ENCODE data around the gene TLE1.
A peak's percentile ranks its signal among the peaks of the same experiment; 100 is the strongest.
"Not testable (repeated sequence)": the region's sequence is repeated elsewhere in the genome, so short reads cannot be mapped to it uniquely, and the experiment has no call there.

The TLE1 gene

DNA sequence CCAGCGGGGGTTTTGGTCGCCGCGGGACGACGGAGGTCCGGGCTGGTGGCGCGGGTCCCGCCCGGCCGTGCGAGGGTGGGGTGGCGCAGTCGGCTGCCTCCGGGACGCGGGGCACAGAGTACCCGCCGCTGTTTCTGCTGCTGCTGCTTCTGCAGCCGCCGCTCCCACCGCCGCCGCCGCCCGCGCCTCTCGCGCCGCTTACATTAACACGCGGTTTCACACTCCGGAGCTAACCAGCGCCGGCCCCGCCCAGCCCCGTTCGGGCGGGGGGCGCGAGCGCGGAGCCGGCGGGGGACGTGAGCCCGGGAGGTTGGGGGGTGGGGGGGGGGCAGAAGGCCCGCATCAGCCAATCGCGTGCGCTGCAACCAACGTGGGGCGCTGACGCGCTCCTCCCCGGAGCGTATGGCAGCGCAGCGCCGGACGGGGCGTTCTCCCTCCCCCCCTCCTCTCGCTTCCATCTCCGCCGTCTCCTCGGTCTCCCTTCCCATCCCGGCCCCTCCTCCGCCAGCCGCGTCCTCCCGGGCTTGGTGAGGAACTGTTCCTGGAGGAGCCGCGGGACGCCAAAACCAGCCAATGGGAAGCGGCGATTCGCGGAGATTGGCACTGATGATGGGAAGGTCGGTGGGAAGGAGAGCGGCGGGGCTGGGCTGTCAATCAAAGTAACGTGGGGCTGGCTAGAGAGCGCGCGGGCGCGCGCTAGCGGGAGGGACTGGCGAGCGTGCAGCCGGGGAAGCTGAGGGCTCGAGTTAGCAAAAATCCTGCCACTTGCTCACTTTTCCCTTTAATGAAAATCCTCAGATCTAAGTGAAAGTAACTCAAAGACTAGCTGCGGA is at the start of gene TLE1:
TLE1 (minus strand) TSS at position 205 of the 833 bp plus-strand sequence. CDS start 1,307 bp downstream, outside the sequence.
- DNase-seq = peak; percentile 91

DNA sequence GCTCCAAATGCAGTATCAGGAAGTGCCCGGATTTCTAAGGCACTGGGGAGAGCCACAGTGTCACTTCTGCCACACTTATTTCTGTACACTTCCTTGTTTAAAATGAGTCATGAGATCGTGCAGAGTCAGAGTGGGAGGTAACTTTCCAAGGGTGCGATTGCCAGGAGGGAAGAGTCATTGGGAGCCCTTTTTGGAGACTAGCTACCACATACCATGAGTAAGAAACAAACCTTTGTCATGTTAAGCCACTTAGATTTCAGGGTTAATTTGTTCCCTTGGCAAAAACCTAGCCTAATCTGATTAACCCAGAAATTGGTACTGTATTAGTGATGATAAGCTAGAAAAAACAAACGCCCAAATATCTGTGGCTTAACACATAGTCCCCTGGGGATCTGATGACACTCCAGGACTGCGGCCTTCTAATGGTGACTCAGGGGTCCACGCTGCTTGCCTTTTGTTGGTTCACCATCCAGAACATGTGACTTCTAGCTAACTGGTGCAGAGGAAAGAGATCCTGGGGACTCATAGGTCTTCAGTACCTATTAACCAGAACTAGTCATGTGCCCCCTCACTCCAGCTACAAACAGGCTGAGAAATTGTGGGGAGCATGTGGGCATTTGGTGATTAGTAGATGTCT is 48.6 kb upstream of the TLE1 start:
- DNase-seq = no peak

DNA sequence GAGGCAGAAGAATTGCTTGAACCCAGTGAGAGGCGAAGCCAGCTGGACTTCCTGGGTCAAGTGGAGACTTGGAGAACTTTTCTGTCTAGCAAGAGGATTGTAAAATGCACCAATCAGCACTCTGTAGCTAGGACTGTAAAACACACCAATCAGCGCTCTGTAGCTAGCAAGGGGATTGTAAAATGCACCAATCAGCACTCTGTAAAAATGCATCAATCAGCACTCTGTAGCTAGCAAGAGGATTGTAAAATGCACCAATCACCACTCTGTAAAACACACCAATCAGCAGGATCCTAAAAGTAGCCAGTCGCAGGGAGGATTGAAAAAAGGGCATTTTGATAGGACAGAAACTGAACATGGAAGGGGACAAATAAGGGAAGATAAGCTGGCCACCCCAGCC is 41.2 kb upstream of the TLE1 start:
- not testable (repeated sequence) for DNase-seq

DNA sequence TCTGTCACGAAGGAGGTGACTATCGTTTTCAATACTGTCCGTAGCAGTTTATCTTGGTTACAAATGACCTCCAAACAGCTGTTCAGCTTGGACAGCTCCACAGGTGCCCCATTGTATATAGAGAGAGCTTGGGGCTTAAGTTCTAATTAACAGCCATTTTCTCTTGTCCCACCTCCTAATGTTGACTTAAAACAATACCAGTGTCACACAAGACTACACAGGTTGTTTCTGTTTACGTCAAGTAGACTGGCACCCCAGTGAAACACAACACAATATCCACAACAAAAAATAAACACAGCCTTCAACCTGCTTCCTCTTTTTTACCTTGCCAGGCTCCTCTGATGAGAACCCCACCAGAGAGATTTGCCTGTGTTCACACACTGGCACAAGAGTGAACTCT is 39.8 kb upstream of the TLE1 start:
- peak; percentile 20 for DNase-seq

DNA sequence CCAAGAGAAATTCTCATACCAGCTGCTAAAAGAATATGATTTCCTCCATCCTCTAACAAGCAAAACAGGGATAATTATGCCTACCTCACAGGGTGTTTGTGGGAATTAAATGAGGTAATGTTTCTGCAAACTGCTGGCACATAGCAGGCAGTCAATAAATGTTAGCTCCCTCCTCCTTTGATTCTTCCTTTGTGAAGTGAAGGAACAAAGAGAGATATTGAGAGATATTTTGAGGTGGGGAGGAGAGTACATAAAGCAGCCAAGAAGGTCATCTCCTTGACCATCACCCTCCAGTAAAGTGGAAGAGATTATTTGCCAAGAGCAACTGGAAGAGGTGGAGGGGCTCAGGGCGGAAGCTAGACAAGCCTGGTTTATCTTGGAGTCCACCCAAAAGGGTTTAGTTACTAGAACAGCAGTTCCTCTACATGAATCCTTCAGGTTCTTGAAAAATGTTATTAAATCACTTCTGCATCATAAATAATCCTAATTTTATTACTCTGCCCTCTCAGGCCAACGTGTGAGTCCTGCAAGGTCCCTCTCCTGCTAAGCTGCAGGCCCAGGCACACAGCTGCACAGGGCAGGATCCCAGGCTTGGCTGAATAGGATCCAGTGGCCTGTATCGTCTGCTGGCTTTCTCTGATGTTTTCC is 35.0 kb upstream of the TLE1 start:
- DNase-seq = no peak

DNA sequence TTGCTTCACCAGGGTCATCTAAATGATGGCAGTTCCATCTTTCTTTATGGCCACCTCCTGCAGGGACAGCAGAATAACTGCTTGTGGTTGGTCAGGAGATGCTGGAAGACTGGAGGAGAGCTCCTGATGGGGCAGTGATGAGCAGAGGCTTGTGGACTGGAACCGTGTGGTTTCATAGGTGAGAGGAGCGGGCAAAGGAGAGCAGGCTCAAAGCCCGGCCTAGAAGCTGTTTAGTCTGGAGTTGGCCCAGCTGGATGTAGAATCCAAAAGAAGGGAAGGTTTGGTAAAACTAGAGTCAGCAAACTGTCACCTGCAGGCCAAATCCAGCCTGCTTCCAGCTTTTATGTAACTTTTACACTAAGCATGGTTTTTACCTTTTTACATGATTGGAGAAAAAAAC is 32.9 kb upstream of the TLE1 start:
- DNase-seq = no peak

DNA sequence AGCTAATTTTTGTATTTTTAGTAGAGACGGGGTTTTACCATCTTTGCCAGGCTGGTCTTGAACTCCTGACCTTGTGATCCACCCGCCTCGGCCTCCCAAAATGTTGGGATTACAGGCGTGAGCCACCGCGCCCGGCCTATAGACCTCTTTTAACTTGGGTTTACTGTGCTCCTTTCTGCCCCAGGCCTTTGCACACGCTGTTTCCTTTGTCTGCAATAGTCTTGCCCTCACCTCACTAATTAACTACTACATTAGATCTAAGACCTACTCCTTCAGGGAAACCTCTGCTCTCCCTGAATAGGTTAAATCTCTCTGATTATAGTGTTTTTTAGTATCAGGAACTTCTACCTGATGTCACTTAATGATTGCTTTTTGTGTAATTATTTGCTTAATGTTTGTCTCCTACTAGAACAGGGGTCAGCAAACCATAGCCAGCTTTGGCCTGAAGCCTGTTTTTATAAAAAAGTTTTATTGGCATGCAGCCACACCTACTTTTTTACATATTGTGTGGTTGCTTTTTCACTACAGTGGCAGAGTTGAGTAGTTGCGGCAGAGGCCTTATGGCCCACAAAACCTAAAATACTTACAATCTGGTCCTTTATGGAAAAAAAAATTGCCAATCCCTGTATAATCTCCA is 31.2 kb upstream of the TLE1 start:
- DNase-seq = no peak

DNA sequence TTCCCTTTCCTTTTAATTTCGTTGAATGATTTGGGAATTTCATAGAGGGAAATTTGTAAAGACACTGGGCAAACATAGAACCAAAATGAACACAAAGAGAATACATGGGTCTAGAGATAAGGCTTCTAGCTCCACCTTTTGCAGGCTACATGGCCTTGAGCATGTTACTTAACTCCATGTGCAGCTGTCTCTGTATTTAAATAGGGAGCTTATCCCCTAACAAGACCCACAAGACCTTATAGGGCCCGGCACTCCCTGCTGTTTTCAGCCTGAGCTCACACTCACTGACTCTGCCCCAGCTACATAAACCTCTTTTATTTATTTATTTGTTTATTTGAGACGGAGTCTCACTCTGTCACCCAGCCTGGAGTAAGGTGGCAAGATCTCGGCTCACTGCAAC is 30.6 kb upstream of the TLE1 start:
- DNase-seq = no peak

DNA sequence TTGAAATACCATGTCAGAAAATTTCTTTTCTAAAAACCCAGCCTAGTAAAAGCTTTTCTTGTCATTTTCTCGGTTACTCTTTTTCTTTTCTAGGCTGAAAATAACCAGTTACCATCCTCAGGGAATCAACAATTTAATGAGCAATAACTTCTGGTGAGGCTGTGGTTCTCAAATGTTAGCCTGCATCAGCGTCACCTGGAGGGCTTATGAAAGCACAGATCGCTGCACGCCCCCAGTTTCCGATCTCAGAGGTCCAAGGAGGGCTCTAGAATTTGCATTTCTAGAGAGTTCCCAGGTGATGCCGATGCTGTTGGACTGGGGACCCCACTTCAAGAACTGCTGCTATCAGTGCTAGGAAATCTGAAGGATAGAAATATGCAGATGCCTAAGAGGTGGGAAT is 28.9 kb upstream of the TLE1 start:
- DNase-seq = no peak

DNA sequence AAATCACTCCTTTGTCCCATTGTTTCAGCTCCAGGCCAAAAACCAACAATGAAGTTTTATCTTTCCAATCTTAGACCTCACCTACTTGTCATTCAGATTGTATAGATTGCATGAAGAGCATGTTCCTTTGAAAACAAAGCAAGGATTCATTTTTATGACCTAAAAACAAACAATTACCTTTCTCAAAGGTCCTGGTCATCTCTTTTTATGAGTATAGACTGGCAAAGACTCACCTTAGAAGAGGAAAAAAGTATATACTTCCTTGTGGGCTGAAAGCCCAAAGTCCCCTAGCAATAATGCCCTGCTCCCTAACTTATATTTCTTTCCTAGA is 28.4 kb upstream of the TLE1 start:
- DNase-seq = no peak

DNA sequence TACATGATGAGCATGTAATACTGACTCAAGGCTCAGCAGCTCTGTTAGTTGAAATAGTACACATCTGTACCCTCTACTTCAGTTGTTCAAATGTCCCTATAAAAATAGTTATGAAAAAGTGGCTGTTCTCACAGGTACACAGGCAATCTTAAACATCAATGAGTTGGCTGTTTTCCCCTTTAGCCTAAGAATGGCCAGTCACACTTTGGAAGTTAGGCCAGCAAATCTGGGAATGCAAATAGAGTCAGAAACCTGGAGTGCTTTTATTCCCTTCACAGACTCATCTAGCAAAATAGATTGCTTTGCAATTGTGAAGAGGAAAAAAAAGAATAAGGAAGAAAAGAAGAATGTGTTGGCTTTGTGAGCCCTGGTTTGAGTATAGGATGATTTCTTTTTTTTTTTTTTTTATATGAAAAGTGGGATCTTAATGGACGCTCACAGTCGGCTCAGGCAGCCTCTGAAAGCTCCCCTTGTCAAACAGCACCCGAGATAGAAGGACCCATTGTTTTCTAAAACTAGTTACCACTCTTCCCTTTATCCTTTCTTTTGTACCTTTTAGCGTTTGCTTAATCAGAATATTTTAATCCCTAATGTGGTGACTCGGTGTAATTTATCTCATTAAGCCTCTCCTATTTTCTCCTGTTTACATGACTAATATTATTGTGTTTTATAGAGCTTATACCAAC is 27.9 kb upstream of the TLE1 start:
- no peak for DNase-seq

DNA sequence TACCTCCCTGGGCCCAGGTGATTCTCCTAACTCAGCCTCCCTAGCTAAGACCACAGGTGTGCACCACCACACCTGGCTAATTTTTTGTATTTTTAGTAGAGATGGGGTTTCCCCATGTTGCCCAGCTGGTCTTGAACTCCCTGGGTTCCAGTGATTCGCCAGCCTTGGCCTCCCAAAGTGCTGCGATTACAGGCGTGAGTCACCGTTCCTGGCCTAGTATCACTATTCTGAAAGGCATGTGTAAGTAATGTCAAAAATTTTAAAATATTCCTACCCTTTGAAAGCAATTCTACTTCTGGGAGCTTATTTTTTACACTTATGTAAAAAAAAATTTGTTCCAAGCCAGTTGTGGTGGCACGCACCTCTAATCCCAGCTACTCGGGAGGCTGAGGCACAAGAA is 27.1 kb upstream of the TLE1 start:
- no peak for DNase-seq

DNA sequence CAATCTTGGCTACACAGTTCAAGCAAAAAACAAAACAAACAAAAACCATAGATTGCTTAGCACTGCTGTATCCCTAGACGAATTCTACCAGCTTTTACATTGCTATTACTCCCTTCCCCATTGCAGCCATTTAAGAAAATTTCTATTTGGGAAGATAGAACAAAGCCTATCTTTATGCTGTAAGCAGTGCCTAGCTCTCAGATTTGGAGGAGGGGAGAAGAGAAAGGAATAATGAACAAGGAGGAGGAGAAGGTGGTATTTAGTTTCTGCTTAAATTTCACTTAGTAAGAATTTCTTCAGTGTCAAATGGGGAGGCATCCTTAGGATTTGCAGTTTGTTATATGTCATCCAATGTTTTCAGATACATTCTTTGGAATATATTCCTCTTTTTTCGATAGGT is 16.2 kb upstream of the TLE1 start:
- no peak for DNase-seq

DNA sequence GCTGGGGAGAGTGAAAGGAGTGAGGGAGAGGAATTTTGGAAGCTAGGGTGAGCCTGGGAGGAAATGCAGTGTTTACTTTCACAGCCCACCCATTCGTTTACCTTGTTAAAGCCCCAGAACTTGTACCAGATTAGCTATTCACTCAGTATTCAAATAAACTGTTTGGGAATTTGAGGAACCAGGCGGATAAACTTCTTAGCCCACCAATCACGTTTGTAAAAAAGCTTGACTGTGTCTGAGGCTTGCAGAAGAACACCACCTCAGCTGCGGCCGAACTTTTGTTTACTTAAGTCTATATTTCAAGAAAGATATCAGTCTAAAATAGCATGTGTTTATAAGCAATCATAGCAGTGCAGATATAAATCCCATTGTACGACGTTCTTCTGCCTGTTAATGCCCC is 5.2 kb upstream of the TLE1 start:
- DNase-seq = no peak

DNA sequence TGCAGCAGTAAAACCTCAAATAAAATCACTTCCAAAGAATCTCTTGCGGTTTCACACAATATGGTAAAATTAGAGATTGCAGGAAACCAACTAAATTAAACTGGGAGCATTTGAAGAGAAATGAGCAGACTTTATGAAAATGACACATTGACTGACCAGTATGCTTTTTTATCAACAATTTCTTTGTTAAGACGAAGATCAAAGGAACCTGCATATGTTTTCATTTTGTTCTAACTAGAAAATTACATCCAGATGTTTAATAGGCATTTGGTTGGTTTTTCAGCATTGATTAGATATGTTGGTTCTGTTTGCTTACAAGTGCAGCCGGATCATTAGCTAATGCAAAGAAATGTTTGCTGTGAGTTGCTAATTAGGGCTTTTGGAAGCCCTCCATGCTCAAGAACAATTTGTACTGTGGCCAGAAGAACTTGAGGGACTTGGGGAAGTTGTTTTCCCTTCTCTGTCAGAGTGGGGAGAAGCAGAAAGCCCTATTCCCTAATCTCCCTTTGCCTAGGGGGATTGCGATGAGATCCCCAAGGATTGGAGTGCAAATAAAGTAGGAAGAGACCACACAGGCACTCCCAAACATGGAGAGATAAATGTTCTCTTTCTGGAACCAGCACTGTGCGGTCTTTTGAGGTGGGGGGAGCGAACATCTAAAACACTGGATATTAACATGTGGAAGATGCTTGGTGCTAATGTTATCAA is 4.5 kb upstream of the TLE1 start:
- no peak for DNase-seq

DNA sequence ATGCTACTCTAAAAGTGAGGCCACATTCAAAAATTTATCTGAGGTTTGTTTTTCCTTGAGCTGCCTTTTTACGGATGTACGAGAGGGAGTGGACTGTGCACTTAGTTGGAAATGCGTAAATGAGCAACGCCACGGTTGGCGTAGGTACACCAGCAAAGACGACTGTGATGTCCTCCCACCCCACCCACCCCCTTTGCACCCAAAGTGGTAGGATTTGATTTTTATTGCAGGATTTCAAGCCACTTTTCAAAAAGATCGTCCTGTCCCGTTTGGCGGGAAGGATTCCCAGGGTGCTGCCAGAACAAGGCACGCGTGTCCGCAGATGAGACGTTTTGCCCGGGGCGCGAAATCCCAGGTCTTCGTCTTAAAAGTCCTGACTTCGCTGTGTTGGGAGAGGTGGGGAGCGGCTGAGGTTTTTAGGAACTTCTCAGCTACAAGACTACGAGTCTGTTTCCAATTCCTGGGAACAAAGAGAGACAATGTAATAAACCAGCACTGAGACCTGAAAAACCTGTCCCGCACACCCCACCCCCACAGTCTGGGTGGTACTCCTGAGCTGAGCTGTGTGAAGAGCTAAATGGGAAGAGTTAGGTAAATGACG is 1.0 kb upstream of the TLE1 start:
- DNase-seq = no peak

DNA sequence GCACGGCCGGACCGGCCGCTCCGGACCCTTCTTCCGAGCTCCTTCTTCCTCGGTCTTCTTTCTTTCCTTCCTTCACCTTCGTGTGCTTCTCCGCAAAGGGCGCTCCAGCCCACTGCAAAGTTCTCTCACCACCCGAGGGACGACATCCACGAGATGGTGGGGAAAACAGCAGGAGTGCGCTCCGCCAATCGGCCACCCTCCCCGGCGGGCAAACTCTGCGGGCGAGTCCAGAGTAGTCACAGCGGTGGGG is 329 bp downstream of the TLE1 start:
- DNase-seq = not testable (repeated sequence)

DNA sequence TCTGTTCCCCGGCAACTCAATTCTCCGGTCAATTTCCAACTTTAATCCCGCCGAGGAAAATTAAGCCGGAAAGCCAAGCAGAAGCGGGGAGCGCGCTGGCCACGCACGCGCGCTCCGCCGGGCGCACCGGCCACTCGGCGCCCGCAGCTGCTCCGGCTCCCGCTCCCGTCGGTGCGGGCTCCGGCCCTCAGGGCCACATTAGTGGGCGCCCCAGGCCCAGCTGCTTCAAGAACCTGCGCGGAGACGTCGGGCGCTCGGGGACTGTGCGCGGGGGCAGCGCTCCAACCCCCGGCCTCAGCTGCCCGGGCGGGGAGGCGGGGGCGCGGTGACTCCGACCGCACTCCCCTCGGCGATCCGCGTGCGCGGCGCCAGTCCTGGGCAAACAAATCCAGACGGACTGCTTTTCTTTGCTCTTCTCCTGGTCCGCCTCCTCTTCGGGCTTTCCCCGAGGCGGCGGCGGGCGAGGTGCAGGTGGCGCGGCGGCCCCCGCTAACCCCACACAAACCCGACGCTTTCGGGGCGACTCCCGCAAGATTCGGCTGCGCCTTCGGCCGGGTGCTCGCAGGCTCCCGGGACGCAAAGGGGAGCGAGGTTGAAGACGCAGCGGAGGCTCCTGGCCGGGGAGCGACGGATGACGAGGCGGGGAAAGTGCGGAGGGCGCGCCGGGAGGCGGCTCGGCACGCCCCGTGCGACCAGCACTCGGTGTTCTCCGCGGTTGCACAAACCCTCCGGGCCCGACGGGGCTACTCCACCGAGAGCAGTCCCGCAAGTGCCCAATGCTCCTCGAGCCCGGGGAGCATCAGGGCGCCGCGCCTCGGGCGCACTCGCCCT is 870 bp downstream of the TLE1 start:
- DNase-seq = peak; percentile 53

DNA sequence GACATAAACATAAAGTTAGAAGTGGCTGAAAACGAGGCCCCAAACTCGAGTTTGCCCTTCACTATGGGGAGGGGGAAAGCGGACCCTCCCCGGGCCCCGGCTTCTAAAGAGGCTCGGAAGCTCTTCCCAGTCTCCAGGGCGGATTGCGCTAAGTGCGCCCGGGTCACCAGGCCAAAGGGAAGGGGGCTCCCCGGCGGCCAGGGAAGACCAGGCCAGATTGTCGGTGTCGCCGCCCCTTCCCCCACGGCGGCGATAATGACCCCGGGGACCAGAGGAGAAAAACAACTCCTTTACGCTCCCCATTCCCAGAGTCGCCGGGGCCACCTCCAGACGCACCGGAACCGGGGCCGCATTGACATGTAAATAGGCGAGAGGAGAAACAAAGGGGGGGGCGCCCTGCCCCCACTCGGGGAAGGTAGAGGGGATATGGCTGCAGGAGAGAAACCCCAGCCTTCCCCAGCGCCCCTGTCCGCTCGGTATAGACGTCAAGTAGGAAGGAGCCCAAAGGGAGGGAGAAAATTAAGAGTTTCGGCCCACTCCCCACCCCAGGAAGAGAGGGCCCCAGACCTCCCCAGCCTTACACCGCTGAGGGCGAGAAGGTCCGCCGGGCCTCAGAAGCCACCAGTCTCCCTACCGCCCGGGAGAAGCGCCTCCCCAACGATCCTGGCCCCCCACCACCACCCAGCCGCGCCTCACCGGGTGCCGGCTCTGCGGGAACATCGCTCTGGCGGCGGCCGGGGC is 1.7 kb downstream of the TLE1 start:
- peak; percentile 35 for DNase-seq
